Natural killer cell (primary cell): ENCODE results near the gene ARHGAP32. TPM values are rescaled to one million over a fixed set of nuclear protein-coding genes. Genes with fewer than 3 reads are reported as not detected.

Source experiments
- ATAC-seq, 3 donors: fragments of 150-1000 bp in 2 of 3; fragments of 200-7000 bp in 1 of 3; cut with Tn5 transposase; 1 replicate in 1 of 3; 2 replicates in 2 of 3; pipeline ENCODE4 v1.10.0; 2021; ENCODE audit warnings: mild to moderate bottlenecking in 2 of 3, moderate library complexity in 2 of 3
- DNase-seq, 2 donors: peaks; one replicate each; pipeline versions ENCODE4 v3.0.0 to v3.0.0-alpha.2; 2013 to 2021; ENCODE audit warnings: mixed read lengths in 1 of 2
- H3K27ac ChIP-seq: one replicate; pipeline ENCODE4 v1.5.1; 2013; ENCODE audit warnings: mild to moderate bottlenecking, low read length
- H3K27me3 ChIP-seq: one replicate; pipeline ENCODE4 v1.6.1; 2013; ENCODE audit warnings: low read length; ENCODE audit not compliant: control insufficient read depth, insufficient read depth
- H3K36me3 ChIP-seq: one replicate; pipeline ENCODE4 v1.6.1; 2013; ENCODE audit warnings: low read length; ENCODE audit not compliant: control insufficient read depth, insufficient read depth
- H3K4me1 ChIP-seq: one replicate; pipeline ENCODE4 v1.6.1; 2013; ENCODE audit warnings: low read length; ENCODE audit not compliant: control insufficient read depth, insufficient read depth
- H3K4me3 ChIP-seq: one replicate; pipeline ENCODE4 v1.5.1; 2013; ENCODE audit warnings: low read length
- H3K9me3 ChIP-seq: one replicate; pipeline ENCODE4 v1.6.1; 2013; ENCODE audit warnings: low read length; ENCODE audit not compliant: control insufficient read depth, insufficient read depth
- H3K27ac Mint-ChIP-seq, 2 donors: one replicate each; pipeline ENCODE4 v1.8.0; 2022; ENCODE audit warnings: mild to moderate bottlenecking in 2 of 2, mixed read lengths in 2 of 2, moderate library complexity in 1 of 2
- H3K27me3 Mint-ChIP-seq, 2 donors: one replicate each; pipeline ENCODE4 v1.8.0; 2022; ENCODE audit warnings: low read depth in 2 of 2, mixed read lengths in 2 of 2
- H3K36me3 Mint-ChIP-seq: one replicate; pipeline ENCODE4 v1.8.0; 2022; ENCODE audit warnings: mixed read lengths
- H3K4me1 Mint-ChIP-seq, 2 donors: one replicate each; pipeline ENCODE4 v1.8.0; 2022; ENCODE audit warnings: mixed read lengths in 2 of 2
- H3K4me3 Mint-ChIP-seq: one replicate; pipeline ENCODE4 v1.8.0; 2022; ENCODE audit warnings: mild to moderate bottlenecking, moderate library complexity, mixed read lengths
- H3K9me3 Mint-ChIP-seq, 2 donors: one replicate each; pipeline ENCODE4 v1.8.0; 2022; ENCODE audit warnings: mixed read lengths in 2 of 2
- CTCF ChIP-seq: fragments of 200-600 bp; IDR thresholded peaks from one replicate; pipeline ENCODE4 v1.8.0; 2022; ENCODE audit warnings: antibody characterized with exemption
- WGBS: methylation state at CpG from one replicate; pipeline ENCODE4 v1.1.7; 2013; ENCODE audit warnings: missing lambda C conversion rate; ENCODE audit not compliant: insufficient coverage; 5-methylcytosine and 5-hydroxymethylcytosine counted together
- intact Hi-C: fragments of 100-400 bp; cut with micrococcal nuclease; formaldehyde crosslinking; loops from one replicate; pipeline ENCODE4 v1.14.2; 2022
- total RNA-seq, 4 donors: library from RNA; stranded (reverse); fragments of 120-200 nt in 1 of 4; gene quantifications; one replicate each; pipeline versions ENCODE4 v1.2.3 to v1.2.4, GENCODE V29; 2013 to 2022

Gene ARHGAP32
- total RNA-seq, 3 donors from 2014 or later (not counting 1 experiment from before 2014, with no cell fraction given): 2.5 to 4.6 (median 2.7) TPM

DNA sequence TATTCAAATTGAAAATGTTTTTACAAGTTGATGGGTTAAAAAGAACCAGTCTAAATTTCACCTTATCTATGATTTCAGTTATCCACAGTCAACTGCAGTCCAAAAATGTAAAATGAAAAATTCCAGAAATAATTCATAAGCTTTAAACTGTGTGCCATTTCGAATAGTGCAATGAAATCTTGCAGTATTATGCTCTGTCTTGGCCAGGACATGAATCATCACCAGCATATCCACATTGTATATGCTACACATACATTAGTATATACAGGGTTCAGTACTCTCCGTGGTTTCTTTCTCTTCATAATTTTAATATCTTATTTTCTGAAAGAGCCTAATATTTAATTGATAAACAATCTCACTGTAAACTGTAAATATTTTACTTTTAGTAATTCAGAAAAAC is 45.9 kb downstream of the ARHGAP32 start:
- Mint-ChIP-seq H3K27ac (no peak overlapping the region), H3K27me3 (no peaks in the 10 kb centered on the region), H3K4me1 (no peaks in the 10 kb centered on the region), H3K36me3 (peaks cover 20% of the 10 kb centered on the region), H3K9me3 (peaks cover 2 to 12% of the 10 kb centered on the region in 2 donors), H3K4me3 (no peak overlapping the region)
- 78% methylated on average over 1 of the region's 2 CpGs for whole genome bisulfite sequencing
- DNase-seq (no peak), ATAC-seq (no peak)
- Histone ChIP-seq H3K4me1 (no peaks in the 10 kb centered on the region), H3K27me3 (no peaks in the 10 kb centered on the region), H3K9me3 (peaks cover 11% of the 10 kb centered on the region), H3K4me3 (no peak overlapping the region), H3K36me3 (no peaks in the 10 kb centered on the region), H3K27ac (no peak overlapping the region)
- no peak for TF ChIP-seq CTCF
- intact Hi-C loops: no loop called here

- intact Hi-C loops: no loop called here
- peaks cover 2 to 4% of the 10 kb centered on the region in 2 donors for H3K9me3 Mint-ChIP-seq
- ATAC-seq: no peak
- Histone ChIP-seq H3K27me3 (no peaks in the 10 kb centered on the region), H3K4me1 (no peaks in the 10 kb centered on the region), H3K4me3 (no peak overlapping the region), H3K27ac (no peak overlapping the region), H3K36me3 (no peaks in the 10 kb centered on the region), H3K9me3 (peaks cover 11% of the 10 kb centered on the region)
- no peak for DNase-seq
- no peak for TF ChIP-seq CTCF
- H3K36me3 Mint-ChIP-seq: peaks cover 12% of the 10 kb centered on the region
- no peak overlapping the region for H3K4me3 Mint-ChIP-seq
- no peak overlapping the region for H3K27ac Mint-ChIP-seq
- H3K27me3 Mint-ChIP-seq: no peaks in the 10 kb centered on the region
- H3K4me1 Mint-ChIP-seq: no peaks in the 10 kb centered on the region
Observed at GRCh38 chr11:129145276-129145675, 46.8 kb downstream of the ARHGAP32 start.

DNA sequence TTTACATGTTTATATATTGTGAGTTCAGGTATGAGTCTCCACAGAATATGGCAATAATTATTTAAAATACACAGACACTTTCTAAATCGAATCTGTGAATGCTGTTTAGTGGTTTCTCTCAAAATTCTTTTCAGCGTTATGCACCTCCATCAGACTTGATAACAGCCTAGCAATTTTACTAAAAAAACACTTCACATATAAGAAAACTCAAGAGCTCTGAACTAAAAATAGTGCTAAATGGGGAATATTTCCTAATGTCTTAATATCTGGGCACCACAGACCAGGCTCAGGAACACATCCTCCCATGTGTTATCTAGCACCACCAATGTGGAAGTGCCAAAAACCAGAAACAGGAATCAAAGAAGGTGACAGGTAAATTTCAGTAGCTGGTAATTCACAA is 47.9 kb downstream of the ARHGAP32 start:
- no peaks in the 10 kb centered on the region for H3K27me3 ChIP-seq
- no peaks in the 10 kb centered on the region for H3K4me1 Mint-ChIP-seq
- H3K9me3 Mint-ChIP-seq: peaks cover 0 to 3% of the 10 kb centered on the region in 2 donors
- H3K9me3 ChIP-seq: peaks cover 9% of the 10 kb centered on the region
- H3K27me3 Mint-ChIP-seq: no peaks in the 10 kb centered on the region
- H3K4me1 ChIP-seq: no peaks in the 10 kb centered on the region
- no peak overlapping the region for H3K27ac Mint-ChIP-seq
- no peak for ATAC-seq
- no peak overlapping the region for H3K4me3 ChIP-seq
- DNase-seq: no peak
- peaks cover 2% of the 10 kb centered on the region for H3K36me3 Mint-ChIP-seq
- intact Hi-C loops: no loop called here
- no peaks in the 10 kb centered on the region for H3K36me3 ChIP-seq
- H3K27ac ChIP-seq: no peak overlapping the region
- TF ChIP-seq CTCF: no peak
- no peak overlapping the region for H3K4me3 Mint-ChIP-seq
- no CpG with 5 or more reads among the region's 2 CpGs for WGBS

DNA sequence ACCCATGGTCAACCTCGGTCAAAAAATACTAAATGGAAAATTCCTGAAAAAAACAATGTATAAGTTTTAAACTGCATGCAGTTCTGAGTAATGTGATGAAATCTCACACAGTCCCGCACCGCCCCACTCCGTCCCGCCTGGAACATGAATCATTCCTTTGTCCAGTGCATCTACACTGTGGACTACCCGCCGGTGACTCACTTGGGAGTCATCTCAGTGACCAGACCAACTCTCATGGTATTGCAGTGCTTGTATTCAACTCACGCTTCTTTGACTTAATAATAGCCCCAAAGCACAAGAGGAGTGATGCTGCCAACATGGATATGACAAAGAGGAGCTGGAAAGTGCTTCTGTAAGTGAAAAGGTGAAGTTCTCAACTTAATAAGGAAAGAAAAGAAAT is 48.8 kb downstream of the ARHGAP32 start:
- no peak overlapping the region for H3K27ac Mint-ChIP-seq
- ATAC-seq: no peak
- TF ChIP-seq CTCF: no peak
- Histone ChIP-seq H3K27ac (no peak overlapping the region), H3K27me3 (no peaks in the 10 kb centered on the region), H3K9me3 (peaks cover under 1% of the 10 kb centered on the region), H3K36me3 (no peaks in the 10 kb centered on the region), H3K4me3 (no peak overlapping the region), H3K4me1 (no peaks in the 10 kb centered on the region)
- intact Hi-C loops: no loop called here
- DNase-seq: no peak
- H3K9me3 Mint-ChIP-seq: peaks cover 0 to 3% of the 10 kb centered on the region in 2 donors
- no peaks in the 10 kb centered on the region for H3K27me3 Mint-ChIP-seq
- 90% methylated on average over 8 of the region's 8 CpGs for WGBS
- H3K4me3 Mint-ChIP-seq: no peak overlapping the region
- no peaks in the 10 kb centered on the region for H3K4me1 Mint-ChIP-seq
- H3K36me3 Mint-ChIP-seq: no peaks in the 10 kb centered on the region
